GM19397 (cell line): Measurements from ENCODE around the gene NCKAP5.
A peak's percentile ranks its signal among the peaks of the same experiment; 100 is the strongest.

Experiments used
- ATAC-seq: cut with Tn5 transposase; IDR thresholded peaks from one replicate; pipeline ENCODE4 v1.9.1; 2021; ENCODE audit warnings: mild to moderate bottlenecking, moderate library complexity; ENCODE audit not compliant: unreplicated experiment

NCKAP5 gene

GRCh38 chr2:133498662-133499585 lies 69.3 kb downstream of the NCKAP5 start:
- peak; percentile 75 for ATAC-seq

DNA sequence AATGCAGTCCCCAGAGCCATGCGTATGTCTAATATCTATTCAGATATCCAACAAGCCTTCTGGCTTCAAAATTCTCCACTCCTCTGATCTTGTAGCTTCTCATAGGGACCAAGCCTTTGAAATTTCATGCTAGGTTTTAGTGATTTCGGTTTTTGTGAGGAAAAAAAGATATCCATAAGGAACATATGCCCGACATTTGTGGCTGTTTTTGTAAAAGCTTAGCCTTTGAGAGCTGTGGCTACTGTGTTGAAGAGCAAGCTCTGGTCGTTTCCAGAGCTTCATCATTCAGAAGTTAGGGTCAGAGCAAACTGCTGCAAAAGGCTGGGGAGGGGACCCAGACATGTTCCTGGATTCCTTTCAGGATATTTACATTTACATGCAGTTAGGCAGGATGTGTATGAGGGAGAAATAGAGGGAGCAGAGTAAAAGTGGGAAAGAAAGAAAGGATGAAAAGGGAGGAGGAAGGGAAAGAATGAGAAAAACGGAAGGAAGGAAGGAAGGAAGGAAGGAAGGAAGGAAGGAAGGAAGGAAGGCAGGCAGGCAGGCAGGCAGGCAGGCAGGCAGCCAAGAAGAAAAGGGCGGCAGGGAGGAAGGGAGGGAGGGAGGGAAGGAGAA lies 70.2 kb downstream of the NCKAP5 start:
- no peak for ATAC-seq

GRCh38 chr2:133497270-133497893 lies 70.9 kb downstream of the NCKAP5 start:
- no peak for ATAC-seq

- no peak for ATAC-seq
Measured at GRCh38 chr2:133496501-133497269, 71.6 kb downstream of the NCKAP5 start.

DNA sequence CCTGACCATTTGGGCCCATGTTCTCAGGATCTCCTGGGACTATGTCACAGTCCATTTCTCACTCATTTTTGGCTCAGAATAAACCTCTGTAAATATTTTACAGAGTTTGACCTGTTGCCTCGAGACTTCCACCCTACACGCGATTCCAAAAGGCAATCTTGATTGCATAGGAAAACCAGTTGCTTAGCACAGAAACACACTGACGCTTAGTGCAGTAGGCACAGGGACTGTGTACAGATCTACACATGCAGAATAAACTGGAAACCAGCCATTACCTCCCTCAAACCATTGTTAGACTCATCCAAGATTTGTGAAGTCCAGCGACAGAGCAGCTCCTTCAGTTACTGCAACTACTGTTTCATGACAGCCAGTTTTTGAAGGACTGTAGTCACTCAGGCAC lies 73.0 kb downstream of the NCKAP5 start:
- ATAC-seq = no peak

DNA sequence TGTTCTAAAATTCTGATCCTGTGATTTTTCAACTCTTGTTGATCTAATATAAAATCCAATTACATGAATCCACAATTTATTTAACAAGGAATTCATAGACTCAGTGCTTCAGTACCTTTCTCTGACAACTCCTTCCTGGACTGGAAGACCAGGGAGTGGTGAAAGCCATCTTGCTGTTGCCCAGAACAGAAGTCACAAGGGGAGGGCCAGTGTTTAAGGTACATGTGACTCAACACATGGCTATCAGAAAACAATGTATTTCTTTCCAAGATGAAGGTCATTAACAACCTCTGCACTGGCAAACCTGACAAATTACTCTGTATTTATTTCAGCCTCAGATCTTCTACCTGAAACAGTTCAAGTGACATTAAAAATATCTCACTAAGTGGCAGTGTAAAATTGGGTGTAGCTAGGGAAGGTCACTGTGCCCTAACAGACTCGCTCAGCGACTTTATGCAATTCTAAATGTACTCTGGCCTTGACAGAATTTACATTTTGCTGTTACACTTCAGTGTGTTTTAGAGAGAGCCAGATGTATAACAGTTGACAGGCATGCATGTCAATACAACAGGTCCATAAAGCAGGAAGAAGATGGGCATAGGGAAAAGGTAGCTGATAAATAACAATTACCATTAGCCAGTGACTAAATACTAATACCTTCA lies 75.4 kb downstream of the NCKAP5 start:
- no peak for ATAC-seq

GRCh38 chr2:133490411-133490980 lies 77.8 kb downstream of the NCKAP5 start:
- no peak for ATAC-seq

DNA sequence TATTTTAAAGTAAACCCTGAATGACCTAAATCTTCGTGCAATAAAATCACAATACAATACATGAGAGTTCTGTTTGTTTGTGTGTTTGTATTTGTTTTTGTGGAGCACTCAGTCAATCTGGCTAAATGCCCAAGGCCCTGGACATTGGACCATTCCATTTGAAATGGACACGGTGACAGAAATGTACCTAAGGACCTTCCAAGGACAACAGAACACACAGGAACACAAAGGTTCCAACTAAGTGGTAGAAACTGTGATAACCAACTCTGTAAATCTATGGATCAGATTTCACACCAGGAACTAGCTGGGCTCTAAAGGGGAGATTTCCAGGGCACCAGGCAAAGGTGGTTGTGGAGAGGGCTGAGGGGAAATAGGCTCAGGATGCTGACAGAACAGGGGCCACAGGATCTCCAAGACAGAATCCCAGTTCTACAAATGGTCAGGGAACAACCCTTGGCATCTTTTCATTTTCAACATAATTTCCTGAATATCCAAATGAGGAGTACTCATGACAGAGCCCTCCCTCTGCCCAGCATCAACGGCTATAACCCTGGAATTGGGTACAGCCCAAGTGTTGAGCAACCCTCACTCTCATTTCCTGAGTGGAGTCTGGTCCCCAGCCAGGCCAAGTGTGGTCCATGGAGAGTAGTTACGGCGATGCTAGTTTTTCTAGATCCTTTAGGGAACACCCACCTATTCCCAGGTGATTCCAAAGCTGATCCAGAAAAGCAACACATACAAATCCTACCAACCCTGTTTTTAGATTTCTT lies 78.4 kb downstream of the NCKAP5 start:
- no peak for ATAC-seq

DNA sequence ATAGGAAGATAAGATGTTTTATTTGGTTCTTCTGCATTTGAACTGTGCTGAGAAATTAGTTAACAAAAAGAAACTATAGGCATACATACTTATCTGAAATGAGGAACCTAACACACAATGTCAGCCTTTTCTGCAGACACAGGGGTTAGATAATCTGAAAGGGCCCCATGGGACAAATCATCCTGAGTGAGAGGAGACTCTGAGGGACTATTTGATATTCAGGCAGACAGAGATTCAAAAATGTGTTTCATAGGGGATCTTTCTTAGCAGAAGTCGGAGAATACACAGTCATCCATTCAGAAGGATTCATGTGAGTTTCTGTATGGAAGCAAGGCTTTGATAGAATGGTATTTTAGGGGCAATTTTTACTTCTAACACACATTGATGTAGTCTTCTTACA lies 79.1 kb downstream of the NCKAP5 start:
- ATAC-seq = no peak

- no peak for ATAC-seq
Measured at GRCh38 chr2:133486771-133487191, 81.5 kb downstream of the NCKAP5 start.

DNA sequence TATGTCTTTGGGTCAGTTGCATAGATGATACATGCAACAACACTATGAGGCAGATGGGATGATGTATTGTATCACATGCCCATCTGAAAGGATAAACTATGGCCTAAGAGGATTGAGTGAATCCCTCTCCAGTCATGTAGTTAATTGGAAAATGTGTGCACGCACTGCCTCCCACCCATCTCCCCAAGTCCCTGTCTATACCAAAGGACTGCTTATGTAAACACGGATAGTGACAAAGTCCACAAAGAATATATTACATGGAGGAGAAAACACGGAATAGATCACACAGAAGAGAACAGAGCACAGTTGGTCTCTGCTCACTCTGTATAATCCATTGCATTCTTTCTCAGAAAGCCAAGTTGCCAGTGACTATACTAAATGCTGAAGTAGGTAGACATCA lies 82.4 kb downstream of the NCKAP5 start:
- no peak for ATAC-seq

DNA sequence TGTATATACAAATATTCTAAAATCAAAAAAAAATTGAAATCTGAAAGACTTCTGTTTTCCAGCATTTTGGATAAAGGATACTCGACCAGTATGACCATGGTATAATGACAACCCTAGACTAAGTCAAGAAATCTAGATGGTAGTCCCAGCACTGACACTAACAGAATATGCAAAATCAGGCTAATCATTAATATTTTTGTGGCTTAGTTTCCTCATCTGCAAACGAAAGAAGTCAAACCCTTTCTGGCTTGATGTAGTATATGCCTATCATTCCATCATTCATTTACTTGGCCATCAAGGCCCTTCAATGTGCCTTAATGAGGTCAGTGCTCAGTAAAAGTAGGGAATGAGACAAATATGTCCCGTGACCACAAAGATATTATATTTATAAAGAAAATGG lies 83.5 kb downstream of the NCKAP5 start:
- no peak for ATAC-seq

- ATAC-seq = no peak
Measured at GRCh38 chr2:133484106-133484505, 84.2 kb downstream of the NCKAP5 start.

GRCh38 chr2:133483181-133483580 lies 85.1 kb downstream of the NCKAP5 start:
- ATAC-seq = no peak

DNA sequence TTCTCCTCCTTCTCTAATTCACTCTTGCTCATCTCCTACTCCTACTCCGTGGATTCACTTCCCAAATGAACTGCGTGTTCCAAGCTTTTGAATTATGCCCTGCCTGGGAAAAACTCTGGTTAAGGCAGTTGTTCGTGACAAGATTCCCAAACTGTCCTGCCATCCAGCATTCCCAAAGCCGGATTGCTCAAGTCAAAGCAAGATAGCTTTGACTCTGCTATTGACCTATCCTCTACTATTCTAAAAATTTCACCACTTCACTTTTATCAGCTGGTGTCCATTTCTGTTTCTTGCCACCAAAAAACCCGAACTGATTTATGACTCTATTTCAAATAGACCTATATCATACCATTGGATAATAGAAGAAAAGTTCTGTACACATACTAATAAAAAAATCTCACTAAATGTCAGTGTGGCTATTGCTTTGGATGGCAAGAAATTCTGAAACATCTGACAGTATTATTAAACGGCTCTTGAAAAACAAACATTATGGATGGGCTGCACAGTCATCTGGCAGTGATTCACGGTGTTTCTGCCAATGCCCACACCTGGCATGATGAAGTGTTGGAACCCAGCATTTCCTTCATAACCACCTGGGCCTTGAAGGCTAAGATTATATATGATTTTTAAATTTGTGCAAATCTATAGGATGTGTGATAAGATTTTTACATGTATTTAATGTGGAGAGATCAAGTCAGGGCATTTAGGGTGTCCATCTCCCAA lies 87.4 kb downstream of the NCKAP5 start:
- no peak for ATAC-seq

- no peak for ATAC-seq
Measured at GRCh38 chr2:133477616-133477990, 90.7 kb downstream of the NCKAP5 start.

DNA sequence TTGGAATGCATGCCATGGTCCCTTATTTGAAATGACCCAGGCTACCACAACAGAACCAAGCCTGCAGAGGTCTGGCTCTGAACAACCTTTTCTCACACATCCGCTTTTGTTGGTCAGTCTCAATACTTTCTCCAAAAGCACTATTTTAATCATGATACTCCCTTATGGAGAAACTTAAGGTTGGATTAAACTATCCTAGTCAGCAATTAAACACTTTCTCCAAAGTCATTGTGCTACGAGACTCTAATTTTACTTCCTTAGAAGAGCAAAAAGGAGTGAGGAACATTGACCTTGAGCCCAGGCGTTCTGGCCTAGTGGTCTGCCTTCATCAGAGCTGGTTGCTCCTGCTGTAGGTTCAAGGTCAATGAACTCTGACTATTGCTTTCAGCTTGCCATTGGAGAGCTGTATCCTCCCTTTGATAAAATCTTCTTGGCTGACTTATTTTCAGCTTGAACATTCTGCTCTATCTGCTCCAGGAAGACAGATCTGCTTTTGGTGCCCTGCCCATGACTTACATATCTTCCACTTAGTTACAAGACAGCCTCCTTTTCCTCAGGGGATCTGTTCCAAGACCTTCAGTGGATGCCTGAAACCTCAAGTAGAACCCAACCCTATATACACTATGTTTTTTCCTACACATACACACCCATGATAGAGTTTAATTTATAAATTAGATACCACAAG lies 91.2 kb downstream of the NCKAP5 start:
- no peak for ATAC-seq

DNA sequence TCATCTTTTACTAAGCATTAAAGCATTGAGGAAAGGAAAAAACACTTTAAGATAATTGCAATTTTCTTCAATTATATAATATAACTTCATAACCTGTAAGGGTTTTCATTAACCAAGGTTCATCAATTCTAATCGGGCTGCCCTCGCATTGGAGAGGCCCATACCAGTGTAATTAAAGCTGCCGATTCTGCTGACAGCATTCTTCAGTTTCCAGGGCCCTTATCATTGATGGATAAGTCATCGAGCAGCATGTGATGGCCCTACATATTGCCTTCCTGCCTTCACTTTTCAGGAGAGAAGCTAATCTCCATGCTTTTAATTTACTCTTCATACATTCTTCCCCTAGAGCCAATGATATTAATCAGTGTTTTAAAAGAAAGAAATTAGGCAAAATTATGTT lies 92.0 kb downstream of the NCKAP5 start:
- ATAC-seq = no peak
